HEK293T (cell line): Measurements from ENCODE around the gene NTNG2.

Source experiments
- BHLHE40 ChIP-seq: fragments of 450-650 bp; IDR thresholded peaks from 2 replicates; pipeline ENCODE4 v1.6.1; 2016; ENCODE audit warnings: mild to moderate bottlenecking, moderate library complexity, borderline replicate concordance
- CTBP1 ChIP-seq: fragments of 450-650 bp; IDR thresholded peaks from 2 replicates; pipeline ENCODE4 v1.6.1; 2016; ENCODE audit warnings: borderline replicate concordance
- ELF4 ChIP-seq: fragments of 450-650 bp; IDR thresholded peaks from 2 replicates; pipeline ENCODE4 v1.6.1; 2017; ENCODE audit warnings: antibody characterized with exemption
- FOXA1 ChIP-seq: fragments of 450-650 bp; IDR thresholded peaks from 2 replicates; pipeline ENCODE4 v1.6.1; 2016; ENCODE audit warnings: mild to moderate bottlenecking
- FOXM1 ChIP-seq: fragments of 450-650 bp; IDR thresholded peaks from 2 replicates; pipeline ENCODE4 v1.6.1; 2017; ENCODE audit warnings: mild to moderate bottlenecking, borderline replicate concordance
- HDGF ChIP-seq: fragments of 450-650 bp; IDR thresholded peaks from 2 replicates; pipeline ENCODE4 v1.6.1; 2017; ENCODE audit warnings: antibody characterized with exemption, borderline replicate concordance
- PKNOX1 ChIP-seq: fragments of 450-650 bp; IDR thresholded peaks from 2 replicates; pipeline ENCODE4 v1.6.1; 2016
- SP1 ChIP-seq: fragments of 450-650 bp; IDR thresholded peaks from 2 replicates; pipeline ENCODE4 v1.6.1; 2017
- SUZ12 ChIP-seq: fragments of 450-650 bp; IDR thresholded peaks from 2 replicates; pipeline ENCODE4 v1.6.1; 2016; ENCODE audit warnings: mild to moderate bottlenecking
- ZNF384 ChIP-seq: fragments of 450-650 bp; IDR thresholded peaks from 2 replicates; pipeline ENCODE4 v1.6.1; 2016

GRCh38 chr9:132147839-132148238 is 14.0 kb upstream of the NTNG2 start:
- TF ChIP-seq FOXM1 (no peak), ZNF384 (no peak), FOXA1 (no peak), SP1 (no peak), SUZ12 (no peak), CTBP1 (no peak), HDGF (no peak), PKNOX1 (no peak), ELF4 (no peak), BHLHE40 (no peak)
